ENCODE data around the gene KCNH2. TPM values are rescaled to one million over a fixed set of nuclear protein-coding genes. Genes with fewer than 3 reads are reported as not detected.

The KCNH2 gene
- total RNA-seq, 4 donors from 2014 or later: 2.4 to 8.5 (median 3.4) TPM

DNA sequence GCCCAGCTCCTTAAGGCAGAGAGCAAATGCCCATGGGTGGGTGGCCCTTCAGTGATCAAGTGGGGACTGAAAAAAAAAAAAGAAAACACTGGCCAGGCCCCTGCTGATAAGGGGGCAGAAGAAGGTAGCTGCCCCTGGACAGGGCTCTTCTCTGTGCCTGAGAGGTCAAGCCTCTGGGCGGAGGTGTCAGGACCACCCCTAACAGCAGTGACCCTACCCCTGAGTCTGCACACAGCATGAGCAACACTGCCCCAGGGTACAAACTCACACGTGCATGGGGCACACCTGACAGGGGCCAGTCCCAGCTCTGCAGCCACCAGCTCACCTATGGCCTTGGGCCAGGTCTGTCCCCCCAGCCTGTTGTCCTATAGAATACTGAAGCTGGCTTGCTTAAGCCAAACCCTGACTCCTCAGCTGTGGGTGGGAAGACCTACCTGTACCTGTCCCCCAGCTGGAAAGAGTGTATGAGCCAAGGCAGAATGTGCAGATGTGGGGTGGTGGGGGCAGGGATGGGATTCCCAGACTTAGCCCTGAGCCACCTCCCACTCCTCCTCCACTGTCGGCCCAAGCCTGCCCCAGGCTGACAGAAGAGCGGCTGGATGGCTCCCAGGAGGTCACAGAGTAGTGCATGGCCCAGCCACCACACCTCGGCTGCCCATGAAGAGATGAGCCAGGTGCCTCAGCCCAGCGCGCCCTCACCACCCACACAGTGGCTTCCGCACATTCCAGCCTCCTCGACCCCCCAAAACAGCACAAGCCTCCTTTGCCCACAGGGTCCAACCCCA, 23.7 kb downstream of the KCNH2 start:
- peak overlapping the region in 1 of 4 donors; percentile 38 for H3K4me3 ChIP-seq
- peak overlapping the region in 1 of 4 donors; percentile 47 for H3K27ac ChIP-seq
- no peak for DNase-seq

GRCh38 chr7:150953061-150953997, 24.8 kb downstream of the KCNH2 start:
- no peak for DNase-seq
- Histone ChIP-seq H3K9me3 (no peaks in the 10 kb centered on the region), H3K27ac (peak overlapping the region in 1 of 4 donors; percentile 6), H3K4me1 (peaks cover 0 to 4% (median 0%) of the 10 kb centered on the region in 4 donors), H3K27me3 (no peaks in the 10 kb centered on the region), H3K4me3 (peak overlapping the region in 1 of 4 donors; percentile 6), H3K36me3 (no peaks in the 10 kb centered on the region)
- no peak for TF ChIP-seq CTCF (IDR thresholded peaks at IDR 0.05)
- TF ChIP-seq POLR2A (IDR thresholded peaks at IDR 0.05): no peak

More for the DNA sequence above, 23.7 kb downstream of the KCNH2 start:
- Histone ChIP-seq H3K9me3 (no peaks in the 10 kb centered on the region), H3K36me3 (no peaks in the 10 kb centered on the region), H3K27me3 (no peaks in the 10 kb centered on the region), H3K4me1 (peaks cover 0 to 4% (median 0%) of the 10 kb centered on the region in 4 donors)
- no peak for TF ChIP-seq CTCF (IDR thresholded peaks at IDR 0.05)
- no peak for TF ChIP-seq POLR2A (IDR thresholded peaks at IDR 0.05)

DNA sequence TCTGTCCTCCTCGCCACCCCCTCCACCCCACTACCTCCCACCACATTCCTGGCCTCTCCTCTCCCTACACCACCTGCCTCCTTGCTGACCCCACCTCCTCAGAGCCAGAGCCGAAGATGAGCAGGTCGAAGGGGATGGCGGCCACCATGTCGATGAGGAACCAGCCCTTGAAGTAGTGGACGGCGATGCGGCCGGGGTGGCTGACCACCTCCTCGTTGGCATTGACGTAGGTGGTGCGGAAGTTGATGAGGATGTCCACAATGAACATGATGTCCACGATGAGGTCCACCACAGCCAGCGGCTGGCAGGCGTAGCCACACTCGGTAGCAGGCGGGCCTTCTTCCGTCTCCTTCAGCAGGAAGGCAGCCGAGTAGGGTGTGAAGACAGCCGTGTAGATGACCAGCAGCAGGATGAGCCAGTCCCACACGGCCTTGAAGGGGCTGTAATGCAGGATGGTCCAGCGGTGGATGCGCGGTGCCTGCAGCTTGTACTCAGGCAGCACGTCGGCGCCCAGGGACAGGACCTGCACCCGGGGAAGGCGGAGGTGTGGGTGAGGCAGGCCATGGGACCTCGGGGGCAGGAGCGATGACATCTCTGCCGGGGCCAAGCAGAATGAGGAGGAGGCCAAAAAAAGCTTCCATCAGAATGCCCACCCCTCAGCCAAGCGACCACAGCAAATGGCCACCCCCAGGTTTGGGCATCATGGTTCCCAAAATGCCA, 25.6 kb downstream of the KCNH2 start:
- no peaks in the 10 kb centered on the region for H3K27me3 ChIP-seq
- H3K4me3 ChIP-seq: no peak overlapping the region
- no peak overlapping the region for H3K27ac ChIP-seq
- H3K9me3 ChIP-seq: no peaks in the 10 kb centered on the region
- H3K4me1 ChIP-seq: no peaks in the 10 kb centered on the region
- TF ChIP-seq CTCF (IDR thresholded peaks at IDR 0.05): no peak
- no peak for TF ChIP-seq POLR2A (IDR thresholded peaks at IDR 0.05)
- H3K36me3 ChIP-seq: no peaks in the 10 kb centered on the region
- DNase-seq: peak in 1 of 3 donors; percentile 34

GRCh38 chr7:150951521-150951920, 26.6 kb downstream of the KCNH2 start:
- Histone ChIP-seq H3K4me1 (no peaks in the 10 kb centered on the region), H3K27me3 (no peaks in the 10 kb centered on the region), H3K27ac (no peak overlapping the region), H3K4me3 (no peak overlapping the region), H3K36me3 (no peaks in the 10 kb centered on the region), H3K9me3 (no peaks in the 10 kb centered on the region)
- peak in 1 of 3 donors; percentile 33 for DNase-seq
- TF ChIP-seq CTCF (IDR thresholded peaks at IDR 0.05) (no peak), POLR2A (IDR thresholded peaks at IDR 0.05) (no peak)

- H3K27ac ChIP-seq: no peak overlapping the region
- no peaks in the 10 kb centered on the region for H3K9me3 ChIP-seq
- H3K36me3 ChIP-seq: no peaks in the 10 kb centered on the region
- H3K27me3 ChIP-seq: no peaks in the 10 kb centered on the region
- H3K4me1 ChIP-seq: no peaks in the 10 kb centered on the region
- peak in 1 of 3 donors; percentile 34 for DNase-seq
- no peak for TF ChIP-seq POLR2A (IDR thresholded peaks at IDR 0.05)
- no peak for TF ChIP-seq CTCF (IDR thresholded peaks at IDR 0.05)
- H3K4me3 ChIP-seq: no peak overlapping the region
Measured at GRCh38 chr7:150951181-150951520, 27.0 kb downstream of the KCNH2 start.
